Stimulated activated CD8-positive, alpha-beta memory T cell treated with anti-CD3 and anti-CD28 coated beads, Interleukin-7, amount 100 ng/mL, for 1 hour (primary cell): ENCODE data around the gene SH2D7.
"Not testable (repeated sequence)": the region's sequence is repeated elsewhere in the genome, so short reads cannot be mapped to it uniquely, and the experiment has no call there.

Experiments used
- DNase-seq, 2 donors: peaks; one replicate each; pipeline ENCODE4 v3.0.0-alpha.2; 2020; ENCODE audit warnings: low read depth in 2 of 2

Gene SH2D7

GRCh38 chr15:78142332-78142731 is 50.0 kb downstream of the SH2D7 start:
- DNase-seq = no peak

- no peak for DNase-seq
These were observed 54.2 kb downstream of the SH2D7 start for GRCh38 chr15:78146425-78147154.

DNA sequence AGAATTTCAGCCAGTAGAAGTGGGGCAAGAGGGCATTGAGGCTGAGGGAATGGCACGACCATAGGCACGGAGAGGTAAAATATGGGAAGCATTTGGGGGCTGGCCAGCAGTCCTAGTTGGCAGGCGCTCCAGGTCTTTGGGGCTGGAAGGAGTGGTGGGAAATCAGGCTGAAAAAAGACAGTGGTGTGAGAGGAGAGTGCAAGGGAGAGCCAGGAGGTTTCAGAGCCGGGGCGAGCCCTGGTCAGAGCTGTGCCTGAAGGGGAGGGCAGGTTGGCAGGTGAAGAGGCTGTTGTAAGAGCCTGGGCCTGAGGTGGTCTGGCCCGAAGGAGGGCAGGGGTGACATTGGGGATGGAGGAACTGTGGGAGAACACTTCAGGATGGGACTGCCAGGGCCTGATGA is 55.2 kb downstream of the SH2D7 start:
- no peak for DNase-seq

- DNase-seq = no peak
These were observed 56.2 kb downstream of the SH2D7 start for GRCh38 chr15:78148392-78149067.

- peak; percentile 99 to 100 for DNase-seq
These were observed 56.9 kb downstream of the SH2D7 start, which contains the start of gene IDH3A for GRCh38 chr15:78149068-78149804. Gene IDH3A, plus strand, starts transcription at chr15:78149362. Its CDS starts 42 bp downstream, at chr15:78149404.

- DNase-seq = no peak
These were observed 57.7 kb downstream of the SH2D7 start for GRCh38 chr15:78149805-78150751.

GRCh38 chr15:78151075-78151474 is 58.7 kb downstream of the SH2D7 start:
- DNase-seq = not testable (repeated sequence)
